Stimulated activated CD4-positive, alpha-beta T cell treated with anti-CD3 and anti-CD28 coated beads, Interleukin-1b, Interleukin-23, amount 100 ng/mL, for 4 hours (primary cell): ENCODE data around the gene TTYH1.

Source experiments
- DNase-seq, 2 donors: peaks; one replicate each; pipeline ENCODE4 v3.0.0-alpha.2; 2020; ENCODE audit warnings: low read depth in 2 of 2

The TTYH1 gene

DNA sequence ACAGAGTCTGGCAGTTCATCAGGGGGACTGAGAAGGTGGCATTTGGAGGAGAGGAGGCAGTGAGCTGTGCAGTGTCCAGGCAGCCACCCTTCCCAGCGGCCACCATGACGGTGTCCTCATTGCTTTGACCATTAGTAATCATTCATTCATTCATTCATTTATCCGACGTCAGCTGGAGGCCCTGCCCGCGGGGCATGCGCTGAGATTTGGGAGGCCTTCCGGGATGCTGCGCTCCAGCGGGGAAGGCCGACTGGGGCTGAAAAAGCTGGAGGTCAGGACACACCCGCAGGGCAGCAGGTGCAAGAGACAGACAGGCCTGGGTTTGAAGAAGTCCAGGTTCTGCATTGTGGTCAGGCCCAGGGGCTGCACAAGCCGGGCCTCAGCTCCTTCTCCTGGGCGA lies 8.9 kb downstream of the TTYH1 start:
- no peak for DNase-seq

DNA sequence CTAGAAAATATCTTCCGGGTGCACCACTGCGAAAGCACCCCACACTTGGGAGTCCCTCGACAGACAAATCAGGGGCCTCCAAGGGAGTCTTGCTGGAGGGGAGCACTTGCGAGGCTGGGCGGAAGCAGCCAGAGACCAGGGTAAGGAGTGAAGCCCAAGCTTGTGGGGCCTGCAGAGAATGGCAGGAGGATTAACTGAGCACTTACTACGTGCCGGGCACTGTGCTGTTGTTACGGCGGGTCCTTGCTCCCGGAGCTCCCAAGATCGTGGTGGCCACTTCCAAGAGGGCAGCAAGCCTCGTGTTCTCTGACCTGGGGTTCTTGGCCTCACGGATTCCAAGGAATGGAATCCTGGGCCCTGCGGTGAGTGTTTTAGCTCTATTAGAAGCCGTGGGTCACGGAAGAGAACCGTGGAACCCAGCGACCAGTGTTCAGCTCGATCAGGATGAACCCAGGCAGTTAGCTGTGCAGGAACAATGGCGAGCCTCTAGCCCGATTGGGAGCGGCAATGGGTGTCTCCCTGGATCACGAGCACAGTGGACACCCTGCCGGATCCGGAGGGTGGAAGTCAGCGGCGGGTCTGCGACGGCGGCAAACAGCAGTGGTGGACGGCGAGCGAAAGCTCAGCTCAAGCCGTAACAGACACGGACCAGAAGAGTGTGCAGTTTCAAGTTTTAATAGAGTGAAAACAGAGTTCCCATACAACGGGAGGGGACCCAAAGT lies 9.6 kb downstream of the TTYH1 start:
- DNase-seq, result no peak

DNA sequence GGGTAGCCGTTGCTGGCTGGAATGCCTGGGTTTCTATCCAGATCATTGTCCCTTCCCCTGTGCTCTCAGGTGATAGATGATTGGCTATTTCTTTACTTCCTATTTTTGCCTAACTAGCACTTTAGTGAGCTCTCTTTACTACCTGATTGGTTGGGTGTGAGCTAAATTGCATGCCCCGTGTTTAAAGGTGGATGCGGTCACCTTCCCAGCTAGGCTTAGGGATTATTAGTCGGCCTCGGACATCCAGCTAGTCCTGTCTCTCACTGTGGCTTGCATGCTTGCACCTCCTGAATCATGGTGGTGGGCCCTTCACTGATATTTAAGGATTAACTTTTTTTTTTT lies 10.1 kb downstream of the TTYH1 start:
- no peak for DNase-seq

DNA sequence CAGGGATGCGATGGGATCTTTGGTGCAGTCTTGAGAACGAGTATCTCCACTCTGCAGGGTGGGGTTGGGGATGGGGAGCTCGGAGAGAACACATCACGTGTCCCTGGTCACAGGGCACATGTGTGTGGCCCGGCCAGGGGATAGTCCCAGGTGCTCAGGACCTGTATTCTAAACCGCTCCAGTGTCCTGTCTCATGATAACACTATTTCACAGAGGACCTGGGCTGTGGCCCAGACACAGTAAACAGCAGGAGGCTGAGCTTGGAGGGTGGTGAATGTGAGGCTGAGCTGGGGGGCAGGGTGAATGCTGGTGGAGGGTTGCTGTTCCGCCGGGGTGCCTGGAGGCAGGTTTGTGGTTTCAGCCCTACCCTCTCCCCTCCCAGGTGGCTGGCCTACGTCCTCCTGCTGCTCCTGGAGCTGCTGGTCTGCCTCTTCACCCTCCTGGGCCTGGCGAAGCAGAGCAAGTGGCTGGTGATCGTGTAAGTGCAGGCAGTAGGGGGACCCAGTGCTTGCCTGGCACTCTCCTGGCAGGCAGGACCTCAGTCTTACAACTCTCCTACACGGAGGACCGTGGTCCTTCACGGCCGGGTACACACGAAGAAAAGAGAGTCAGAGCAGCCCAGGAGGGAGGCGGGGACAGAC lies 11.1 kb downstream of the TTYH1 start:
- no peak for DNase-seq

DNA sequence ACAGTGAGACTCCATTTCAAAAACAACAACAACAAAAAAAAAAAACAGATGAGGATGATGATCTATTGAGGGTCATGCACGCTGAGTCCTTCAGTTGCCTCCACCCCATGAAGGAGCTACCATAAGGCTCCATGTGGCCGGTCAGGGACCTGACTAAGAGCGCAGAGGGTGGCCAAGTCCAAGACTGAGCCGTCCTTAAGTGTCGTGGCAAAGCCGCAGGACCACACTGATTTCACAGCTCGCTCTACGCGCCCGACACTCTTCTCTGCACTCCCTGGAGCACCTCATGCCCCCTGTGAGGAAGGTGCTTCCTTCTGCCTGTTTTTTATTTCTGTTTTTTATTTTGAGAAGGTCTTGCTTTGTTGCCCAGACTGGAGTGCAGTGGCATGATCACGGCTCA lies 12.3 kb downstream of the TTYH1 start:
- DNase-seq, result no peak

DNA sequence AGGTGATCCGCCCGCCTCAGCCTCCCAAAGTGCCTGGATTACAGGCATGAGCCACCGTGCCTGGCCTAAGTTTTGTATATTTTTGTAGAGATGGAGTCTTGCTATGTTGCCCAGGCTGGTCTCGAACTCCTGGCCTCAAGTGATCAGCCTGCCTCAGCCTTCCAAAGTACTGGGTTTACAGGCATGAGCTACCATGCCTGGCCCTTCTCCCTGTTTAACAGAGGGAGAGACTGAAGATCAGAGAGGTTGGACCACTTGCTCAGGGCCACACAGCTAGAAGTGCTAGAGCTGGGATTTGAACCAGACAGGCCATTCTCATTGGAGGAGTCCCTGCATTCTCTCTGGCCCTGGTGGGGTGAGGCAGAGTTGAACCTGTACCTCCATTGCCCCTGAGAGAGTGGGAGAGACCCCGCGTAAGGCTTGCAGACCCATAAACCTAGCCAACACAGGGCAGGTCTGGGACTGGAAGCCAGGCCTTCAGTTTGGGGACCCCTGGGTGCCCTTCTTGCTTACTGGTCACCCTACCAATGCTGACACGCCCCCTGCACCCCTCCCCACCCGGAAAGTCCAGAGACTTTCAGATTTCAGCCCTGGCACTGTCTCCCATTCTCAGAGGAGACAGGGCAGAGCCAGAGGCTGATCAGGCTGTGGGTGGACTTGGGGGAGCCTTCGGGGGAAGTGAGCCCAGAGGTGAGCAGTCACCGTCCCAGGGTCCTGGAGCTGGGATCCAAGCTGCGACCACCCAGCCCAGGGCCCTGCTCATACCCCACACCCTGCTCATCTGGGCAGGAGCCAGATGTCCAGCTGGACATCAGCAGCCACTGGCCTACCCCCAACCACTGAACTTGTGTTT lies 13.3 kb downstream of the TTYH1 start:
- DNase-seq, result no peak

DNA sequence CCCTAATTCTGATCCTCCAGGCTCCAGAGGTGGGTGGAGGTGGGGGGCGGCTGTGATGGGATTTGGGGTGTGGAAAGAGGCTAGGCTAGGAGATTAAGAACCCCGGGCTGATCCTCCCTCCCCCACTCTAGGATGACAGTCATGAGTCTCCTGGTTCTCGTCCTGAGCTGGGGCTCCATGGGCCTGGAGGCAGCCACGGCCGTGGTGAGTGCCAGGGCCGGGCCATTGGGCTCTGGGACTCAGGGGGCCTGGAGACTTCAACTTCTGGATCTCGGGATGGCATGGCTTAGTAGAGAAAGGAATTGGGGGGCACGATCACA lies 13.9 kb downstream of the TTYH1 start:
- no peak for DNase-seq

DNA sequence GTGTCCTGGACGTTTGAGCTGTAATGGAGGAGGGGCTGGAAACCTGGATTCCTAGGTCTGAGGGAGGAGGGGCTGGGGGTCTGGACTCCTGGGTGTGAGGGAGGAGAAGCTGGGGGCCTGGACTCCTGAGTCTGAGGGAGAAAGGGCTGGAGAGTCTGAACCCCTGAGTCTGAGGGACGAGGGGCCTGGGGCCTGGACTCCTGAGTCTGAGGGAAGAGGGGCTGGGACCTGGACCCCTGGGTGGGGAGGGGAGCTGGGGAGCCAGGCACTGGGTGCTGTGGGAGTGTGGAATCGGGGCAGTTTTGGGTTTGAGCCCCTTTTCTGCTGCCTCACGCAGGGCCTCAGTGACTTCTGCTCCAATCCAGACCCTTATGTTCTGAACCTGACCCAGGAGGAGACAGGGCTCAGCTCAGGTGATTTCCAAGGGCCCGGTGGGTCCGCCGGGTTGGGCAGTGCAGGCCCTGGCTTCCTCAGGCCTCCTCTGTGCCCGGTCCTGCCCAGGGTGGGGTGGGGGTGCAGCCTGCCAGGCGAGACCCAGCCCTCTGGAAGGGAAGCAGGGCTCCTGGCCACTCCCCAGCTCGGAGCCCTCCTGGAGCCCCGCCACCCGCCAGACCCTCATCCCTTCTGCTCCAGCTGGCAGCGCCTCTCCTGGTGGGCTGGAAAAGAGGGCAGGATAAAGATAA lies 14.4 kb downstream of the TTYH1 start:
- DNase-seq, result no peak

DNA sequence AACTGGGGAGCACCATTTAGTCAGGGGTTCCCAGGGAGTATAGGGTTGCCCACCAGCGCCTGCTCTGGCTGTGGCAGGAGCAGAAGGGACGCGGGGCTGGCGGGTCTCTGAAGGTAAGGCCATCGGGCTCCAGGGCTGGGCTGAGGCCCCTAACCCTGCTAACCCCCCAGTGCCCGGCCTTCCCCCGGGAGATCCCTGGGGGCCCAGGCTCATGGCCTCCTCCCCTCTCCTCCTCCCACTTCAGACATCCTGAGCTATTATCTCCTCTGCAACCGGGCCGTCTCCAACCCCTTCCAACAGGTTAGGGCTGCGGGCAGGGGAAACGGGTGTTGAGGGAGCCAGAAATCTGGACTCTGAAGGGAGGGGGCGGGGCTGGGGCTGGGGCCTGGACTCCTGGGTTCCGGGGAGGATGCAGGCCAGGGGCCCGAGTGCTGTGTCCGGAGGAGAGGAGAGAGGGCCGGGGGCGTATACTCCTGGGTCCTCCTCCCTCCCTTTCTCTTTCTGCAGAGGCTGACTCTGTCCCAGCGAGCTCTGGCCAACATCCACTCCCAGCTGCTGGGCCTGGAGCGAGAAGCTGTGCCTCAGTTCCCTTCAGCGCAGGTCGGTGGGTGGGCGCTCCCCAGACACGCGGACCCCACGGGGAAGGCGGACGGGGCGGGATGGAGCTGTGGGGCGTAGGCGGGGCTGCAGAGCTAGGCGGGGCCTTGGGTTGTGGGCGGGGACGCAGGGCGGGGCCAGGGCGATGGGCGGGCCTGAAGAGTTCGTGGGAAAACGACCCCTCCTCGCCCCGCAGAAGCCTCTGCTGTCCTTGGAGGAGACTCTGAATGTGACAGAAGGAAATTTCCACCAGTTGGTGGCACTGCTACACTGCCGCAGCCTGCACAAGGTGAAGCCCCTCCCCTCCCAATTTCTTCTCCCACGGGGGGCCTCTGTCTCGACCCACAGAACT lies 15.3 kb downstream of the TTYH1 start:
- peak; percentile 34 to 49 for DNase-seq

DNA sequence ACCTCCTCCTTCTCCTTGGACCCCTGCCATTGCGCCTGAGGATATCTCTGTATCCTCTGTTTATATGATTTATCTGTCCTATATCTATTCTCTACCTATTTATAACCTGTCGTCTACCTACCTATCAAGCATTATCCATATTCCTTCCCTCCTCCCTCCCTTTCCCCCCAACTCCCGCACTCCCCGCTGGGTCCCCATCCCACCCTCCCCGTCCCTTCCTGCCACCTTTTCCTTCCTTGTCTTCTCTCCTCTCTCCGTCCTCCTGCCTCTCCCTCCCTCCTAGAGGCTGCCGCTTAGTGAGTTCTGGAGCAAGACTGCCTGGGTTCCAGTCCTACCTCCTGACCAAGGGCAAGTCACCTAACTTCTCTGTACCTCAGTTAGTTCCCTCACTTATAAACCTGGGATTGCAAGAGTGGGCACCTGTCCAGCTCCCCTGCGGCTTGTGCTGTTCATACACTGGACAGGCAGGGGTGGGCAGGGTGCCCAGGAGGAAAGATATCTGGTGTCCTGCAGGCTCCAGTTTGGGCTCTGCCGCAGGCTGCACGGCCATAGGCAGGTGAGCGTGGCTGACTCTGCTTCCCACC lies 16.1 kb downstream of the TTYH1 start:
- DNase-seq, result no peak

DNA sequence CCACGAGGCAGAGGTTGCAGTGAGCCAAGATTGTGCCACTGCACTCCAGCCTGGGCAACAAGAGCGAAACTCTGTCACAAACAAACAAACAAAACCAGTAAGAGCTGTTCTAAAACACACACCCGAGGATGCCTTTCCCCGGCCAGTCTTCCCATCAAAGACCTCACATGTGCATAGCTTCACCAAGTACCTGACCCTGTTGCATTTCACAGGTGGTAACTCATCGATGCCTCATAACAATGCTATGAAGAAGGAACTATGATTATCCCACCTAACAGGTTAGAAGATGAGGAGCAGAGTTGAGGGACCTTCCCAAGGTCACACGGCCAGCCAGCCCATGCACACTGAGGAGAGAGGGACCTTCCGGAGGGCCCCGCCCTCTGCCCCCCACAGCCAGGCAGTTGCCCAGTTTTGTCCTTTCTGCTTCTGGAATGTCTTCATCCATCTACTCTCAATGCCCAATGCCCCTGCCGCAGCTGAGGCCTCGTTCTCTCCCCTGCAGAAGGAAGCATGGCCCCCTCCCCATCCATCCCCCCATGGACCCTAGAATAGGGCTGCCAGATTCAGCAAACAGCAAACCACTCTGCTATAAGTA lies 17.0 kb downstream of the TTYH1 start:
- DNase-seq, result no peak

DNA sequence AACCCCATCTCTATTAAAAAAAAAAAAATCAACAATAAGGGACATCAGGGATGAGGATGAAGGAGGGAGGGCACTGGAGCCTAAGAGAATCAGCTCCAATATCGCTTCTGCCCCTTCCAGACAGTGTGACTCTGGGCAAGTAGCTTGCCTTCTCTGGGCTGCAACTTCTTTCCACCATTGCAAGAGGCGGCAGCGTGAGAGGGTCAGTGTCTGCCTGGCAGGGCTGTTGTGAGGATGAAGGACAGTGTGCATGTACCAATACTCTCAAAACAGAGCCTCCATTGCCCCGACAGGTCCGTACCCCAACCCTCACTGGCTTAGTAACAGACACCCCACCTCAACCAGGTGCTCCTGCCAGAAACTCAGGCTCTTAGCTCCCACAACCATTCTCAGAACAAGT lies 18.4 kb downstream of the TTYH1 start:
- DNase-seq, result no peak

DNA sequence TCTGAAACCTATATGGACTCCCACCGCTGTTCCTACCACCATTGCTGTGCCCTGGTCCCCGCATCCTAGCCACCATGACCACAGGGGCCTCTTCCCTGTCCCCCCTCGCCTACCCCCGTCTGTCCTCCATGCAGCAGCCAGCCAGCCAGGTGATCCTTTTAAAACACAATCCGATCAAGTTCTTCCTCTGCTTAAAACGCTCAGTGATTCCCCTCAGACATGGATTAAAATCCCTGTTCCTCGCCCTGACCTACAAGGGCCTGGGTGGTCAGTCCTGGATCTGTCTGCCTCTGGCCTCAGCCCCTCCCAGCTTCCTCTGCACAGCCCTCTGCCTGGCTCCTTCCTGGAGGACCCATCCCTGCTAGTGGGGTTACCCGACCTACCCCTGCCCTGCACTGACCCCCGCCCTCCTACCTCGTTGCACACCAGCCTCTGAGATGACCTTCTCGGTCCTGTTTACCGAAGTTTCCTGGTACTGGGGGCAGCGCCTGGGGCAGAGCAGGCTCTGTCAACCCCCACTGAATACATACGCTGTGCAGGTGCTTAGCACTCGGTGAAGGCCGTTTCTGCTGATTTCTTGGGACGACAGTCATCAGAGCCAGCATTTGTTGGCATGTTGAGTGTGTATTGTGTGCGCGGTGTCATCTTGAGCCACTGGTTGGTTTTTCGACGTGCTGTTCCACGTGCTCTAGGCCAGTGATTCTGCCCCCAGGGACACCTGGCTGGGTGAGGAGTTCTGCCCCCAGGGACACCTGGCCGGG lies 19.0 kb downstream of the TTYH1 start:
- no peak for DNase-seq

DNA sequence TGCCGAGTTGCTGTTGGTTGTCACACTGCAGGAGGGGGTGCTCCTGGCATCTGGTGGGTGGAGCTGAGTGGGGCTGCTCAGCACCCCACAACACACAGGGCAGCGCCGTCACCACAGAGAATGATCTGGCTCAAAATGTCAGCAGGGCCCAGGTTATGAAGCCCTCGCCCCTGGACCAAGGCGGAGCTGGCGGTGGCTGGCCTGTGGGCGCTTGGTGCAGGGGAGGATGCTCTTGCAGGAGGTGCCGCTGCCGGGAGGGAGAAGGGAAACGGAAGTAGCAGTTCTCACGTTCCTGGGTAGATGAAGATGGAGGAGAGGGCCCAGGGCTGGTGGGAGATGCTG lies 19.6 kb downstream of the TTYH1 start:
- no peak for DNase-seq

DNA sequence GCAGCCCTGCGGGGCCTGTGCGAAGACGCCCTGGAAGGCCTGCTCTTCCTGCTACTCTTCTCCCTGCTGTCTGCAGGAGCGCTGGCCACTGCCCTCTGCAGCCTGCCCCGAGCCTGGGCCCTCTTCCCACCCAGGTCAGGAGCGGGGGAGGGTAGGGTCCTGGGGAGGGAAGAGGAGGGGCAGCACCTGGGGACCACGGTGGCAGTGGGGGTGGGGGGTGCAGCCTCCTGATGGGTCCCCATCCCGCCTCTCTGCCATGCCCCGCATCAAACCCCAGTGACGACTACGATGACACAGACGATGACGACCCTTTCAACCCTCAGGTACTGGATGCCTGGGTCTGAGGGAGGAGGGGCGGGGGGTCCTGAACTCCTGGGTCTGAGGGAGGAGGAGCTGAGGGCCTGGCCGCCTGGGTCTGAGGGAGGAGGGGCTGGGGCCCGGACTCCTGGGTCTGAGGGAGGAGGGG lies 20.3 kb downstream of the TTYH1 start:
- DNase-seq, result no peak

DNA sequence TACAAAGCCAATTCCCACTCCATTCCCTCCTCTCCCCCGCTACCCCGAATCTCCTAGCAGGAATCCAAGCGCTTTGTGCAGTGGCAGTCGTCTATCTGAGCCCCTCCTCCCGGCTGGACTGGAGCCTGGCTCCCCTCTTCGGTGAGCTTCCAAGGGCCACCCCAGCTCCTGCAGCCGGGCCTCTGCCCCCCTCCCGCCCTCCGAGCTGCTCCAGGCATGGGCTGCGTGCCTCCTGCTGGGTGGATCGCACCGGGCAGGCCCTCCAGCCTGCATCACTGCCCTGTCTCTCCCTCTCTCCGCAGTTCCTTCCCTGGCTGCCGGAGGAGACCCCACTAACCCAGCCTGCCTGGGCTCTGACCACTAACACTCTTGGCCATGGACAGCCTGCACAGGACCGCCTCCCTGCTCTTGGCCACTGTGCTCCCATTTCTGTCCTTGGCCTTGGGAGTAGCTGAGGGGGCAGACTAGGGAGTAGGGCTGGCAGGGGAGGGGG lies 20.8 kb downstream of the TTYH1 start:
- DNase-seq, result no peak

DNA sequence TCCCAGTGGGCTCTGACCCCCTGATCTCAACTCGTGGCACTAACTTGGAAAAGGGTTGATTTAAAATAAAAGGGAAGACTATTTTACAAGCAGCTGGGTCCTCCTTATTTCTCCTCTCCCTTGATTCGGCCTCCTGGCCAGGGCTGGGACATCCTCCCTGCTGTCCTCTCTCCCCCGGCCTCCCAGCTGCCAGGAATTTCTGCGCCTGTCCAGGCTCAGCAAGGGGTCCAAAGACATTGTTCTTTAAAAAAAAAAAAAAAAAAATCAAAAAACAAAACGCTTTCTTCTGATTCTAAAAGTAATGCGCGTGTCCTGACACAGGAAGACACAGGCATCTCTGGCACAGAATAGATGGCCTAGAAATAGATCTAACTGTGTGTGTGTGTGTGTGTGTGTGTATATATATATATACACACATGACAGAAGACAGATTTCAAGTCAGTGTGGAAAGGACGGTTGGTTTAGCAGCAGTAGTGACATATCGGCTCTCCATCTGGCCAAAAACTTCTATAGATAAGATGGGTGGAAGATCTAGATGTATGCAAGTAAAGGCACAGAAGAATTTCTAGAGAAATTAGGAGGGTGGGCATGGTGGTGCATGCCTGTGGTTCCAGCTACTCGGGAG lies 21.5 kb downstream of the TTYH1 start:
- DNase-seq, result no peak

DNA sequence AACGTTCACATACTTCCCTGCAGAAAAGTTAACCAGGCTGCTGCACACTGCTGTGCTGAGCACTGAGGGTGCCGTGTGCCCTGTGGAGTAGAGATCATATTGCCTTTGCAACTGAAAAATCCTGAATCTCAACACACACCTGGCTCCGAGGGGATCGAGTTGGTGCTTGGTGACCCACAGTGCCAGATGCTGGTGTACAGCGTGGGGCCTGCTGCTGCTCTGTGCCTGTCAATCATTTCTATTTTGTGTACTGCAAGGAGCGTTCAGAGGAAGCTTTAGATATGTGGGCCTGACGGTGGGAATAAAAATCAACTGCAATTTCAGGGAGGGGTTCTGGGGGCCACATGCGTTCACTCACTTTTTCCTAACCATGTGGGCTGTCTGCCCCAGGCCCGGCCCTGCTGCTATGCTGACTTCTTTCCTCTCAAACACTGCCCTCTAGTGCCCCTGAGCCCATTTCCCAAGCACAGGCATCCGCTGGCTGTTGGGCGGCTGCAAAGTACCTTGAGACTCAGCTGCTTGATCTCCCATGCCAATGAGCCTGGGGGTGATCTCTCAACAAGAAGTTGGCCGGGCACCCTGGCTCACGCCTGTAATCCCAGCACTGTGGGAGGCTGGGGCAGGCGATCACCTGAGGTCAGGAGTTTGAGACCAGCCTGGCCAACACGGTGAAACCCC lies 24.0 kb downstream of the TTYH1 start:
- no peak for DNase-seq

DNA sequence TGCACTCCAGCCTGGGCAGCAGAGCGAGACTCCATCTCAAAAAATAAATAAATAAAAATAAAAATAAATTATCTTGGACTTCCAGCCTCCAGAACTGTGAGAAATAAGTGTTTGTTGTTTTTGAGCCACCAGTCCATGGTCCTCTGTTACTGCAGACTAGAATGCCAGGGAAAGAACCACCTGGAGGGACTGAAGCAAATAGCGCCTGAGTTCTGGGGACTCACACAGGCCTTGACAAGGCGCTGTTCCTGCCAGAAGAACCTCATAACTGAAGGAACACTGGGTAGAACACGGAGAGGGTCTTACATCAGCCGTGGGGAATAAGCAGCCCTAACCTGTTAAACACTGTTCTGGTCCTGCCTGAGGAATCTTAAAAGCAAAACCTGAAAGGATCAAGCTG lies 25.4 kb downstream of the TTYH1 start:
- no peak for DNase-seq
